ENCODE results near the gene NR2F1-AS1.

Gene NR2F1-AS1

DNA sequence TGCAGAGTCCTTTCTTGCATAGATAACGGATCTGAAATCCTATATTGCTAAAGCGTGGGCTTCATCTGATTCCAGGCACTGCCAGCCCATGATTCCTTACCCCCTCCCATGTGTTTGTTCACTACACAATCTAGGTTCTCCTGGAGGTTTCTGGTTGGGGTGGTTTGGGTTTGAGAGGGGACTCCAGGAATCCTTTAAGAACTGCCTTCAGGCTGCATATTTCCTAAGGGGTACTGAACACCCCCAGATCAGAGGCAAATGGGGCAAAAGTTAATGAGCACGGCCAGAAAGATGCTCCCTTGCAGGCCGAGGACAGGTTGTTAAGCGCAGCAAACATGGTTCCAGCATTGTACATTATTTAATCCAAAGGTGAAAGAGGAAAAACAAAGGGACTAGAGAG lies 11.9 kb upstream of the NR2F1-AS1 start:
- Histone ChIP-seq H3K9me3 (ENCODE audit: severe bottlenecking) (no peaks in the 10 kb centered on the region), H3K27me3 (ENCODE audit: insufficient read depth, low read depth, severe bottlenecking) (no peaks in the 10 kb centered on the region), H3K27ac (no peak overlapping the region), H3K4me3 (ENCODE audit: low read depth, low read length) (no peak overlapping the region), H3K36me3 (no peaks in the 10 kb centered on the region; the same call in 1 of the 2 replicates)
- TF ChIP-seq, protein P1, sequence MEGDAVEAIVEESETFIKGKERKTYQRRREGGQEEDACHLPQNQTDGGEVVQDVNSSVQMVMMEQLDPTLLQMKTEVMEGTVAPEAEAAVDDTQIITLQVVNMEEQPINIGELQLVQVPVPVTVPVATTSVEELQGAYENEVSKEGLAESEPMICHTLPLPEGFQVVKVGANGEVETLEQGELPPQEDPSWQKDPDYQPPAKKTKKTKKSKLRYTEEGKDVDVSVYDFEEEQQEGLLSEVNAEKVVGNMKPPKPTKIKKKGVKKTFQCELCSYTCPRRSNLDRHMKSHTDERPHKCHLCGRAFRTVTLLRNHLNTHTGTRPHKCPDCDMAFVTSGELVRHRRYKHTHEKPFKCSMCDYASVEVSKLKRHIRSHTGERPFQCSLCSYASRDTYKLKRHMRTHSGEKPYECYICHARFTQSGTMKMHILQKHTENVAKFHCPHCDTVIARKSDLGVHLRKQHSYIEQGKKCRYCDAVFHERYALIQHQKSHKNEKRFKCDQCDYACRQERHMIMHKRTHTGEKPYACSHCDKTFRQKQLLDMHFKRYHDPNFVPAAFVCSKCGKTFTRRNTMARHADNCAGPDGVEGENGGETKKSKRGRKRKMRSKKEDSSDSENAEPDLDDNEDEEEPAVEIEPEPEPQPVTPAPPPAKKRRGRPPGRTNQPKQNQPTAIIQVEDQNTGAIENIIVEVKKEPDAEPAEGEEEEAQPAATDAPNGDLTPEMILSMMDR (IDR thresholded peaks at IDR 0.05; ENCODE audit: low read depth, low read length), result no peak
- no peak for DNase-seq

DNA sequence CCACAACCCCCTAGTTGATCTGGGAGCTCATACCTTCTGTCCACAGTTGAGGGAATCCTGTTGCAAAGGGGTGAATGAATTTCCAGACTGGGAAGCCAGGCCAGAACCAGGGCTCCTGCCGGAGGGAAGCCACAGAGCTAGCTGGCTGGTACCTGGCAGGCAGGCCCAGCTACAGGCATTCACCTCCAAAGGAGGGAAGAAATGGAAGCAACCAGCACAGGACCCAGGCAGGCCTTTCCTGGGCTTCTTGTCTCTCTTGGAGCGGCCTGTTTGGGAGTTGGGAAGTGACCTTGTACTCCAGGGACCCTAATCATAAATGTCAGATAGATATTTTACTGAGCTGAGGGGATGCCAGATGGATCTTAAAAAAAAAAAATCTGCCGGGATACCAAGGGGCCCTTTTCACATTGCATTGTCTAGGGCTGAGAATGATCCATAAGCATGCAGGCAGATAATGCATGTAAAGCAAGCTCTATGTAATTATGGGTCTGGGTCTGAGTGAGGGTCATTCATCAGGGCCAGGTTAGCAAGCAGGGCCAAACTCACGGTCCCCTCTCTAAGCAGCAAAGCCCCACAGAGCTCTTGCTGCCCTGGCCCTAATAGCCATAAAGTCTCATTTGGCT lies 10.4 kb upstream of the NR2F1-AS1 start:
- H3K9me3 ChIP-seq (ENCODE audit: severe bottlenecking), result no peaks in the 10 kb centered on the region
- DNase-seq, result no peak
- TF ChIP-seq, protein P1 (IDR thresholded peaks at IDR 0.05; ENCODE audit: low read depth, low read length), result no peak
- no peak overlapping the region for H3K4me3 ChIP-seq (ENCODE audit: low read depth, low read length)
- no peaks in the 10 kb centered on the region; the same call in 1 of the 2 replicates for H3K36me3 ChIP-seq
- H3K27ac ChIP-seq, result no peak overlapping the region
- no peaks in the 10 kb centered on the region for H3K27me3 ChIP-seq (ENCODE audit: insufficient read depth, low read depth, severe bottlenecking)

- Histone ChIP-seq H3K4me3 (ENCODE audit: low read depth, low read length) (no peak overlapping the region), H3K27ac (no peak overlapping the region), H3K9me3 (ENCODE audit: severe bottlenecking) (no peaks in the 10 kb centered on the region), H3K27me3 (ENCODE audit: insufficient read depth, low read depth, severe bottlenecking) (no peaks in the 10 kb centered on the region), H3K36me3 (no peaks in the 10 kb centered on the region; the same call in 1 of the 2 replicates)
- no peak for DNase-seq
- TF ChIP-seq, protein P1 (IDR thresholded peaks at IDR 0.05; ENCODE audit: low read depth, low read length), result no peak
Observed at GRCh38 chr5:93590493-93590892, 9.5 kb upstream of the NR2F1-AS1 start.

- H3K9me3 ChIP-seq (ENCODE audit: severe bottlenecking), result no peaks in the 10 kb centered on the region
- no peak overlapping the region for H3K4me3 ChIP-seq (ENCODE audit: low read depth, low read length)
- TF ChIP-seq, protein P1 (IDR thresholded peaks at IDR 0.05; ENCODE audit: low read depth, low read length), result no peak
- no peak for DNase-seq
- H3K27me3 ChIP-seq (ENCODE audit: insufficient read depth, low read depth, severe bottlenecking), result no peaks in the 10 kb centered on the region
- no peak overlapping the region for H3K27ac ChIP-seq
- H3K36me3 ChIP-seq, result no peaks in the 10 kb centered on the region; the same call in 1 of the 2 replicates
Observed at GRCh38 chr5:93589829-93590215, 8.8 kb upstream of the NR2F1-AS1 start.

DNA sequence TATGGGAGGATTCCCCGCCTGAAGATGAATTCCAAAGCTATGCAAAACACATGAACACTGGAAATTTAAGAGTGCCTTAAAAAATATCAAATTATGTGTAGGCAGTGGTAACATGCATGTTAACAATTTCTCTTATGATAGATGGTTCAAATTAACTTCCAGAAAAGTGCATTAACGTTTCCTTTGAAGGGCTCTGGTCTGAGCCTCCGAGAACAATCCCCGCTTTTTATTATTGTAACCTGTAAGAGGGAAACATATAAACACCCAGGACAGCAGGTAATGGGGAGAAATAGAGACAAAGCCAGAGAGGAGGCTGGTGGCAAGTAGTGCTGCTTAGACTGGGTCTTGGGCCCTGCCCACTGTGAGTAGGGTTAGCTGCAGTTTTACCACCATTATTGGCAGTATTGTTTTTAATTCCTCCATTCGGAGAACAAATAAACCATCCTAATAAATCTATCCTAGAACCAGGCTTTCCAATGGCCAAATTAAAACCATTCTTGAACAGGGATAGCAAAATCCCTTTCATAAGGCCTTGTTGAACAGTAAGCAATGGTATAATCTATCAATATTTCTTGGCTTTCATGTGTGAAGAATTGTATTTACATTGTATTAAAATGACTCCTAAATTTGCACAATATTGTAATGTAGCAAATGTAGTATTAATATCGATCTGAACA lies 8.3 kb upstream of the NR2F1-AS1 start:
- no peak overlapping the region for H3K4me3 ChIP-seq (ENCODE audit: low read depth, low read length)
- TF ChIP-seq, protein P1 (IDR thresholded peaks at IDR 0.05; ENCODE audit: low read depth, low read length), result no peak
- no peaks in the 10 kb centered on the region; the same call in 1 of the 2 replicates for H3K36me3 ChIP-seq
- no peak for DNase-seq
- H3K27me3 ChIP-seq (ENCODE audit: insufficient read depth, low read depth, severe bottlenecking), result no peaks in the 10 kb centered on the region
- H3K27ac ChIP-seq, result no peak overlapping the region
- no peaks in the 10 kb centered on the region for H3K9me3 ChIP-seq (ENCODE audit: severe bottlenecking)
